ENCODE results near the gene IL18R1.

Gene IL18R1

GRCh38 chr2:102410952-102411351, 55.4 kb downstream of the IL18R1 start:
- no peak overlapping the region for H3K27ac ChIP-seq (ENCODE audit: low read depth, low read length)
- no peaks in the 10 kb centered on the region for H3K36me3 ChIP-seq (ENCODE audit: control insufficient read depth, insufficient read depth, low read length)
- H3K4me3 ChIP-seq (ENCODE audit: low read length): no peak overlapping the region
- H3K27me3 ChIP-seq (ENCODE audit: control insufficient read depth, insufficient read depth, low read length): no peaks in the 10 kb centered on the region
- no peaks in the 10 kb centered on the region for H3K4me1 ChIP-seq (ENCODE audit: control insufficient read depth, insufficient read depth, low read length)
- no peak overlapping the region for H3K9ac ChIP-seq (ENCODE audit: low read length)

- H3K9ac ChIP-seq (ENCODE audit: low read length): no peak overlapping the region
- no peak overlapping the region for H3K27ac ChIP-seq (ENCODE audit: low read depth, low read length)
- H3K4me3 ChIP-seq (ENCODE audit: low read length): no peak overlapping the region
- H3K4me1 ChIP-seq (ENCODE audit: control insufficient read depth, insufficient read depth, low read length): no peaks in the 10 kb centered on the region
- no peaks in the 10 kb centered on the region for H3K36me3 ChIP-seq (ENCODE audit: control insufficient read depth, insufficient read depth, low read length)
- H3K27me3 ChIP-seq (ENCODE audit: control insufficient read depth, insufficient read depth, low read length): no peaks in the 10 kb centered on the region
Measured at GRCh38 chr2:102412199-102412598, 56.6 kb downstream of the IL18R1 start.

GRCh38 chr2:102417946-102418345, 62.4 kb downstream of the IL18R1 start:
- H3K4me3 ChIP-seq (ENCODE audit: low read length): no peak overlapping the region

GRCh38 chr2:102418421-102418961, 62.9 kb downstream of the IL18R1 start:
- no peaks in the 10 kb centered on the region for H3K4me1 ChIP-seq (ENCODE audit: control insufficient read depth, insufficient read depth, low read length)
- H3K36me3 ChIP-seq (ENCODE audit: control insufficient read depth, insufficient read depth, low read length): no peaks in the 10 kb centered on the region
- H3K27ac ChIP-seq (ENCODE audit: low read depth, low read length): no peak overlapping the region
- H3K27me3 ChIP-seq (ENCODE audit: control insufficient read depth, insufficient read depth, low read length): no peaks in the 10 kb centered on the region
- no peak overlapping the region for H3K4me3 ChIP-seq (ENCODE audit: low read length)
- H3K9ac ChIP-seq (ENCODE audit: low read length): no peak overlapping the region

More at GRCh38 chr2:102417946-102418345, 62.4 kb downstream of the IL18R1 start:
- Histone ChIP-seq H3K36me3 (ENCODE audit: control insufficient read depth, insufficient read depth, low read length) (no peaks in the 10 kb centered on the region), H3K4me1 (ENCODE audit: control insufficient read depth, insufficient read depth, low read length) (no peaks in the 10 kb centered on the region), H3K27me3 (ENCODE audit: control insufficient read depth, insufficient read depth, low read length) (no peaks in the 10 kb centered on the region), H3K27ac (ENCODE audit: low read depth, low read length) (no peak overlapping the region), H3K9ac (ENCODE audit: low read length) (no peak overlapping the region)

GRCh38 chr2:102420290-102420689, 64.7 kb downstream of the IL18R1 start:
- no peak overlapping the region for H3K9ac ChIP-seq (ENCODE audit: low read length)
- H3K4me1 ChIP-seq (ENCODE audit: control insufficient read depth, insufficient read depth, low read length): no peaks in the 10 kb centered on the region
- H3K27me3 ChIP-seq (ENCODE audit: control insufficient read depth, insufficient read depth, low read length): no peaks in the 10 kb centered on the region
- H3K36me3 ChIP-seq (ENCODE audit: control insufficient read depth, insufficient read depth, low read length): no peaks in the 10 kb centered on the region
- no peak overlapping the region for H3K4me3 ChIP-seq (ENCODE audit: low read length)
- H3K27ac ChIP-seq (ENCODE audit: low read depth, low read length): no peak overlapping the region

DNA sequence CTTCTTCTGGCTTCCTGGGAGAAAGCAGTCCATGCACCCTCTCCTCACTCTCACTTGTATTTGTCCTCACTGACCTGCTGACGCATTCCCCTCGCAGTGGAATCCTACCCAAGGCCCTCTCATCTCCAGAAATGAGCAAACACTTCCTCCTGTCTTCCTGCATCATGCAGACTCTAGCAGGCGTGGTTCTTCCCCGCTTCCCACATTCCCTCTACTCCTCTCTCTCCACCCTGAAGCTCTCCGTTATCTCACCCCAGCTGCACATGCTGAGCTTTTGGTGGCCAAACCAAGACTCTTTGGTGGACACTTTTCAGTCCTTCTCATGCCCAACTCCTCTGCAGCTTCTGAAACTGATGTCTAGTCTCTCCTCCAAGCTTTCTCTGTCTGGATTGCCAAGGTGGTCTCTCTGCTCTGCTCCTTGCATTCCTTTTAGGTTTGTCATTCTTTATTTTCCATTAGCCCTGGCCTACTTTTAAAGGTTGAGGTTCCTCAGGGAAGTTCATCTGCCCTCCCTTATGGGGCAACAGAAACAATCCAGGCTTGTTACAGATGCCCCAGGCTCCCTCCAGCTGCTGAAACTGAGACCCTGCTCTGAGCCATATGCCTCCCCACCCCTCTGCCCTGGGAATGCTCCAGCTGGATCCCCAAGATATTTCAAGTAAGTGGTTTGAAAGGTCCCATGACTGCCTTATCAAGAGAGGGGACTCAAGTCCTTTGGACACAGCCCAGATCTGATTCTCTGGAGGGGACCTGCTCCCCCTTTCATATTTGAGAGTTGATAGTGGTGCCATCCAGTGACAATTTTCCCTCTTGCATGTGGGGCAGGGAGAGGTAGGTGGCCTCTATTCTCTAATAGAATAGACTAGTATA, 66.5 kb downstream of the IL18R1 start:
- Histone ChIP-seq H3K36me3 (ENCODE audit: control insufficient read depth, insufficient read depth, low read length) (no peaks in the 10 kb centered on the region), H3K4me1 (ENCODE audit: control insufficient read depth, insufficient read depth, low read length) (no peaks in the 10 kb centered on the region), H3K27me3 (ENCODE audit: control insufficient read depth, insufficient read depth, low read length) (no peaks in the 10 kb centered on the region), H3K9ac (ENCODE audit: low read length) (no peak overlapping the region), H3K4me3 (ENCODE audit: low read length) (no peak overlapping the region), H3K27ac (ENCODE audit: low read depth, low read length) (no peak overlapping the region)

GRCh38 chr2:102422910-102423309, 67.3 kb downstream of the IL18R1 start, which contains the start of gene IL18RAP:
Gene IL18RAP (plus strand): TSS chr2:102423160. CDS start chr2:102423278, 118 bp downstream.
- no peak within 1 kb of the TSS for H3K4me3 ChIP-seq (ENCODE audit: low read length)
- H3K9ac ChIP-seq (ENCODE audit: low read length): no peak within 1 kb of the TSS
- no peaks in the 10 kb centered on the region for H3K4me1 ChIP-seq (ENCODE audit: control insufficient read depth, insufficient read depth, low read length)
- H3K36me3 ChIP-seq (ENCODE audit: control insufficient read depth, insufficient read depth, low read length): no peaks in the 10 kb centered on the region
- no peaks in the 10 kb centered on the region for H3K27me3 ChIP-seq (ENCODE audit: control insufficient read depth, insufficient read depth, low read length)
- H3K27ac ChIP-seq (ENCODE audit: low read depth, low read length): no peak within 1 kb of the TSS

GRCh38 chr2:102423368-102423767, 67.8 kb downstream of the IL18R1 start:
- Histone ChIP-seq H3K36me3 (ENCODE audit: control insufficient read depth, insufficient read depth, low read length) (no peaks in the 10 kb centered on the region), H3K4me3 (ENCODE audit: low read length) (no peak overlapping the region), H3K27me3 (ENCODE audit: control insufficient read depth, insufficient read depth, low read length) (no peaks in the 10 kb centered on the region), H3K27ac (ENCODE audit: low read depth, low read length) (no peak overlapping the region), H3K9ac (ENCODE audit: low read length) (no peak overlapping the region), H3K4me1 (ENCODE audit: control insufficient read depth, insufficient read depth, low read length) (no peaks in the 10 kb centered on the region)

- no peaks in the 10 kb centered on the region for H3K36me3 ChIP-seq (ENCODE audit: control insufficient read depth, insufficient read depth, low read length)
- no peak overlapping the region for H3K4me3 ChIP-seq (ENCODE audit: low read length)
- H3K27ac ChIP-seq (ENCODE audit: low read depth, low read length): no peak overlapping the region
- H3K9ac ChIP-seq (ENCODE audit: low read length): no peak overlapping the region
- H3K27me3 ChIP-seq (ENCODE audit: control insufficient read depth, insufficient read depth, low read length): no peaks in the 10 kb centered on the region
- no peaks in the 10 kb centered on the region for H3K4me1 ChIP-seq (ENCODE audit: control insufficient read depth, insufficient read depth, low read length)
Measured at GRCh38 chr2:102424754-102425153, 69.2 kb downstream of the IL18R1 start.

- Histone ChIP-seq H3K27me3 (ENCODE audit: control insufficient read depth, insufficient read depth, low read length) (no peaks in the 10 kb centered on the region), H3K36me3 (ENCODE audit: control insufficient read depth, insufficient read depth, low read length) (no peaks in the 10 kb centered on the region), H3K27ac (ENCODE audit: low read depth, low read length) (no peak overlapping the region), H3K4me3 (ENCODE audit: low read length) (no peak overlapping the region), H3K9ac (ENCODE audit: low read length) (no peak overlapping the region), H3K4me1 (ENCODE audit: control insufficient read depth, insufficient read depth, low read length) (no peaks in the 10 kb centered on the region)
Measured at GRCh38 chr2:102425441-102426132, 70.0 kb downstream of the IL18R1 start.

DNA sequence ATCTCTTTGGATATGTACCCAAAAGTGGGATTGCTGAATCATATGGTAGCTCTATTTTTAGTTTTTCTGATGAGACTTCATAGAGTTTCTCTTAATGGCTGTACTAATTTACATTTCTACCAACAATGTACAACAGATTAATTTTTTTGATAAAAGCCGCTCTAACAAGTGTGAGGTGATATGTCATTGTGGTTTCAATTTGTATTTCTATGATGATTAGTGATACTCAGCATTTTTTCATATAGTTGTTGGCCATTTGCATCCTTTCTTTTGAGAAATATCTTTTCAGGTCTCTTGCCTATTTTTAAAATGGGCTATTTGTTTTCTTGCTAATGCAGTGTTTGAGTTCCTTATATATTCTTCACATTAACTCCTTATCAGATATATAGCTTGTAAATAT, 71.7 kb downstream of the IL18R1 start:
- H3K4me3 ChIP-seq (ENCODE audit: low read length): no peak overlapping the region
- no peaks in the 10 kb centered on the region for H3K36me3 ChIP-seq (ENCODE audit: control insufficient read depth, insufficient read depth, low read length)
- H3K9ac ChIP-seq (ENCODE audit: low read length): no peak overlapping the region
- no peak overlapping the region for H3K27ac ChIP-seq (ENCODE audit: low read depth, low read length)
- no peaks in the 10 kb centered on the region for H3K27me3 ChIP-seq (ENCODE audit: control insufficient read depth, insufficient read depth, low read length)
- H3K4me1 ChIP-seq (ENCODE audit: control insufficient read depth, insufficient read depth, low read length): no peaks in the 10 kb centered on the region

- Histone ChIP-seq H3K27ac (ENCODE audit: low read depth, low read length) (no peak overlapping the region), H3K4me1 (ENCODE audit: control insufficient read depth, insufficient read depth, low read length) (no peaks in the 10 kb centered on the region), H3K4me3 (ENCODE audit: low read length) (no peak overlapping the region), H3K9ac (ENCODE audit: low read length) (no peak overlapping the region), H3K36me3 (ENCODE audit: control insufficient read depth, insufficient read depth, low read length) (no peaks in the 10 kb centered on the region), H3K27me3 (ENCODE audit: control insufficient read depth, insufficient read depth, low read length) (no peaks in the 10 kb centered on the region)
Measured at GRCh38 chr2:102428573-102428972, 73.0 kb downstream of the IL18R1 start.
